ENCODE data around the gene DPY19L3.
"Not testable (repeated sequence)": the region's sequence is repeated elsewhere in the genome, so short reads cannot be mapped to it uniquely, and the experiment has no call there.

The DPY19L3 gene, protein sequence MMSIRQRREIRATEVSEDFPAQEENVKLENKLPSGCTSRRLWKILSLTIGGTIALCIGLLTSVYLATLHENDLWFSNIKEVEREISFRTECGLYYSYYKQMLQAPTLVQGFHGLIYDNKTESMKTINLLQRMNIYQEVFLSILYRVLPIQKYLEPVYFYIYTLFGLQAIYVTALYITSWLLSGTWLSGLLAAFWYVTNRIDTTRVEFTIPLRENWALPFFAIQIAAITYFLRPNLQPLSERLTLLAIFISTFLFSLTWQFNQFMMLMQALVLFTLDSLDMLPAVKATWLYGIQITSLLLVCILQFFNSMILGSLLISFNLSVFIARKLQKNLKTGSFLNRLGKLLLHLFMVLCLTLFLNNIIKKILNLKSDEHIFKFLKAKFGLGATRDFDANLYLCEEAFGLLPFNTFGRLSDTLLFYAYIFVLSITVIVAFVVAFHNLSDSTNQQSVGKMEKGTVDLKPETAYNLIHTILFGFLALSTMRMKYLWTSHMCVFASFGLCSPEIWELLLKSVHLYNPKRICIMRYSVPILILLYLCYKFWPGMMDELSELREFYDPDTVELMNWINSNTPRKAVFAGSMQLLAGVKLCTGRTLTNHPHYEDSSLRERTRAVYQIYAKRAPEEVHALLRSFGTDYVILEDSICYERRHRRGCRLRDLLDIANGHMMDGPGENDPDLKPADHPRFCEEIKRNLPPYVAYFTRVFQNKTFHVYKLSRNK

DNA sequence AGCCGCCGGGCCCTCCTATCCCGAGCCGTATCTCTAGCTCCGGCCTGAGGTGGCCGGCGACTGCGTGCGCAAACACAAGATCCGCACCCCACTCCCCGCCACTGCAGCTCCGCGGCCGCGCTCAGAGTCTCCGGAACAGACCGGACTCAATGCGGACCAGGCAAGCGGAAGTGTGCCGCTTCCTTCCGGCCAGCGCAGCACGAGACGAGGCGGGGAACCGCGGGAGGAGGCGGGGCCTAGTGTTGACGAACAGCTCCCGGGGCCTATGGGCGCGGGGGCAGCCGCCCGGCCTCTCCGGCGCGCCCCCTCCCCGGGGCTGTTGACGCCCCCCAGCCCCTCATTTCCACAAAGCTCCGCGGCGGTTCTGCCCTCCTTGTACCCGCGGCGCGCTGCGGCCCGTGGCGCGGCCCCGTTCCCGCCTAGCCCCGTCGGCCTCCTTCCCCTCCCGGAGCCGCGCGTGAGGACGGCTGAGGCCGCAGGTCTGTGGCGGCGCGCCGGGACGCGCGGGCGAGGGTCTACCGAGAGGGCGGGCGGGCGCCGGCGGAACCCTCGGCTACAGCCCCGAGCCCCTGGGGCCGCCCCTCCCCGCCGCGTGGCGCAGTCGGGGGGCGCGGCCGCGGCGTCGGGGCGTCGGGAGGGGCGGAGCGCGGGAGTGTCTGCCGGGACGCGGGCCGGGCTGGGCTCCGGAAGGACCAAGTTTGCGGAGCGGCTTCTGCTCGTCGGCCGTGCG lies at the start of gene DPY19L3:
TSS of gene DPY19L3 (plus strand) at position 340 of the 730 bp plus-strand sequence. CDS start 2,484 bp downstream, outside the sequence.
- DNase-seq (ENCODE audit: low spot score) = peak; percentile 92

DNA sequence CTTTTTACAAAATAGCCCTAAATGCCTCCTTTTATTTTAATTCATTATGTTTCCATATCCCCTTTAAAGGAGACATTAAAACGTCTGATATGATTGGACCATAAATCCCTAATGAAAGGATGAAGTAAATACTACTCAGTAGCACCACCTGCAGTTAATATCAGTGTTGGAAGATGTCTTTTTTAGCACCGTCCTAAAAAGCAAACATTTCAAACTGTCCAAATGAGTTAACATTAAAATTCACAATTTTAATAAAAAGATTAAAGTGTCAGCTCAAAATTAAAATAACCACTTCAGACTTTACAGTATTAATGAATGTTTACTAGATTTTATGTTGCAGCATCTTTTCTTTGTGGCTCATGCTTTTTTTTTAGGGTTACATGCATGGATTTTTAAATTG lies 47.9 kb upstream of the DPY19L3 start:
- DNase-seq (ENCODE audit: low spot score) = no peak

DNA sequence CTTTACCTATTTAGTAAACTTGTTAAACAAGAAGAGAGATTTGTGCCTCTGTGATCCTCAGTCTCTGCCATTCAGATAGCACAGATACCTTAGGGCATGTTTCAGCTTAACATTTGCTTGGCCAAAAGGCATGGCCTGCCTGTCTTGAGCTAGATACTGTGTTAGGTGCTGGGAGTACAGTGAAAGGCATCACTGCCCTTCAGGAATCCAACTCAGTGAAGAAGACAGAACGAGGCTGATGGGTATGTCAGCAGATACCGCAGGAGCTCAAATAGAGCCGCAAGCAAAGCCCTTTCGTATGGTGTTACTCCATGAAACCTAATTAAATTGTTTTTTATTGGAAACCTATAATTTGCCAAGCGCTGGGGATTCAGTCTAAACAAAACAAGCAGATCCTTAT lies 47.2 kb upstream of the DPY19L3 start:
- no peak for DNase-seq (ENCODE audit: low spot score)

DNA sequence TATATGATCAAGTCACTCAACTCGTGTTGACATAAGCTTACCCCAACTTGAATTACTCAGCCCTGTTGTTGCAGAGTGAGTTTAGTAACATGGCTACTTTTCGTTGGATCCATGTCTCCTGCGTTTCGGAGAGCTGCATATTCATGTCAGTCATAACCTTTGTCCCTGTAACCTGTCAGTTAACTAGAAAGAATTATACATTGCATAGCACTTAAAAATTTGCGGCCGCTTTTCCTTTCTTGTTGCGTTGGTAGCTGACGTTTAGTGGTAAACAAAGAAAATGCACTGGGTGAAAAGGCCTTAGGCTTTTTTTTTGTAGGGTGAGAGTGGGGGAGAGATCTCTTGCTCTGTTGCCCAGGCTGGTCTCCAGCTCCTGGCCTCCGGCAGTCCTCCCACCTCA lies 46.0 kb upstream of the DPY19L3 start:
- DNase-seq (ENCODE audit: low spot score) = no peak

DNA sequence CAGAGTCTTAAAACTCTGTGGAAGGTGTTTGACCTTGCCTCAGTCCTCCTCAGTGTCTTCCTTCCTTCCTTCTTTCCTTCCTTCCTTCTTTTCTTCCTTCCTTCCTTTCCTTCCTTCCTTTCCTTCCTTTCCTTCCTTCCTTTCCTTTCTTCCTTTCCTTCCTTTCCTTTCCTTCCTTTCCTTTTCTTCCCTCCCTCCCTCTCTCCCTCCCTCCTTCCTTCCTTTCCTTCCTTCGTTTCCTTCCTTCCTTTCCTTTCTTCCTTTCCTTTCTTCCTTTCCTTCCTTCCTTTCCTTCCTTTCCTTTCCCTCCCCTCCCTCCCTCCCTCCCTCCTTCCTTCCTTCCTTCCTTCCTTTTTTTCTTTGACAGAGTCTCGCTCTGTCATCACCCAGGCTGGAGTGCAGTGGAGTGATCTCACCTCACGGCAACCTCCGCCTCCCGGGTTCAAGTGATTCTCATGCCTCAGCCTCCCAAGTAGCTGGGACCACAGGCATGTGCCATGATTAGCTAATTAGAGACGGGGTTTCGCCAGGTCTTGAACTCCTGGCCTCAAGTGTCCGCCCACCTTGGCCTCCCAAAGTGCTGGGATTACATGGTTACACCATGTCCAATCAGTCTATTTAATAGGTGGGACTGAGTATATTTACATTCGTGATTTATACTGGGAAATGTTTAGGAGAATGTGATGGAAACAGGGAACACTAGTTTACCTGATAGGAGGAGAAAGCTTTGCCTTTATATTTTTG lies 43.8 kb upstream of the DPY19L3 start:
- DNase-seq (ENCODE audit: low spot score) = no peak

DNA sequence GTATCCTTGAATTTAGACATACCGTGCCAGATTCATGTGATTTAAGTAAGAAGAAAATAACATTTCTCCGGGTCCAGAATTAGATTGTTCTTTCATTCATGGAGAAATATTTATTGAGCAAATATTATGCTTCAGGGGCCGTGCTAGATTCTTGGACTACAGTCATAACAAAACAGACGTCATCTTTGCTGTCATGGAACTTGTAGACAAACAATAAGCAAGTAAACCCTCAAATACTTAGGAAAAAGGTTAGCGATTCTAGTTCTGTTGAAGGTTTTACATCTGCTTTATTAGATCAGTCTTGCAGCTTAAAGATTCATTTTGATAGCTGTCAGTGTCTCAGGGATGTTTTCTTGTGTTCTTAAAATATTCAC lies 43.3 kb upstream of the DPY19L3 start:
- no peak for DNase-seq (ENCODE audit: low spot score)

DNA sequence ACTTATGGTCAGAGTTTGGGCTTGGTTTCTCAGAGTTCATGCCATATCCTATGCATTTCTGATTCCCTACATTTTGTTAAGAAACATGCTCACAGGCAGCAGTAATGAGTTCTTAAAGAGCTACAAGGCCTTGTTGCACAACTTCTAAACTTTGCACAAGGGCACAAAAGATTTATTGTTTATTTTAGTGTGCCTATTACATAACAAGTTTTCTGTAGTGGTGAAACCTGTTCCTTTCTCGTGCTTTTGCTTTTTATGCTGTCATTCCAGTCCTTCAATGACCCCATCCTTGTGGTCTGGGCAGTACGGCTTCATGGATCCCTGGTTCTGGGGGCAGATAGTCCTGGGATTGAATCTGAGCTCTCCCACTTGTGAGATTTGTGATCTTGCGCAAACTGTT lies 42.4 kb upstream of the DPY19L3 start:
- no peak for DNase-seq (ENCODE audit: low spot score)

DNA sequence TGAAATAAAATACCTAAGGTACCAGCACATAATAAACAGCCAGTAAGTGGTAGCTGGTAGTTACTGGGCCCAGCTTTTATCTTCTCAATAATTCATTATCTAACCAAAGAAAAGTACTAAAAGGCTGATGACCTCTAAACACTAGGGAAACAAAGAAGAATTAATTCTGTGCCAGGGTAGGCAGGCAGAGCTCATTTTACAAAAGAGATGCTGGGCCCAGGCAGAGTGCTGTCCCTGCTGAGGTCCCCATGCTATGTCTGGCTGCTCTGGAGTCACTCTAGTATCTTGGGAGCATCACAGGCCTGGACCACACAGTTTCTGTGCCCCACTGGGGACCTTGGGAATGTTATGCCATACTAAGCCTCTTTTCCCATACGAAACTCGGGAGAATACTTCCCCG lies 41.9 kb upstream of the DPY19L3 start:
- no peak for DNase-seq (ENCODE audit: low spot score)

DNA sequence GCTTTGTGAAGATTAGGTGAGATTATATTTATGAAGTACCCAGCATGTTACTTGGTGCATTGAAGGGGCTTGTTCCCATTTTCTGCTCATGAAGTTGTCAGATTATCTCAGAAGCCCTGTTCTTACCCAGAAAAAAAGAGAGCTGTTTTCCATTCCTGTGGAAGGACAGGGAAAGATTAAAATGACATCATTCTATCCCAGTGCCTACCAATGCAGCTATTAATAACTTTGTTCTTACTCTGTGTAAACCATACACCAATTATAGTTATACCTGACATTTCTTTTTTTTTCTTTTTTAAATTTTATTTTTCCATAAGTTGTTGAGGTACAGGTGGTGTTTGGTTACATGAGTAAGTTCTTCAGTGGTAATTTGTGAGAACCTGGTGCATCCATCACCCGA lies 41.5 kb upstream of the DPY19L3 start:
- no peak for DNase-seq (ENCODE audit: low spot score)

DNA sequence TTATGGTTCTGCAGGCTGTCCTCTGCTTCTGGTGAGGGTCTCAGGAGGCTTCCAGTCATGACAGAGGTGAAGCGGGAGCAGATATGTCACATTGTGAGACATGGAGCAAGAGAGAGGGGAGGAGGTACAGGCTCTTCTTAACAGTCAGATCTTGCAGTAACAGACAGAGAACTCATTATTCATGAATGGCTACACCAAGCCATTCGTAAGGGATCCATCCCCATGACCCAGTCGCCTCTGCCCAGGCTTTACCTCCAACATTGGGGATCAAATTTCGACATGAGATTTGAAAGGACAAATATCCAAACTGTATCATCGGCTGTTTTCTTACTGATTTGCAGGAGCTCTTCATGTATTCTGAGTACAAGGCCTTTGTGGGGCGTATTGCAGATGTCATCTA lies 38.5 kb upstream of the DPY19L3 start:
- no peak for DNase-seq (ENCODE audit: low spot score)

DNA sequence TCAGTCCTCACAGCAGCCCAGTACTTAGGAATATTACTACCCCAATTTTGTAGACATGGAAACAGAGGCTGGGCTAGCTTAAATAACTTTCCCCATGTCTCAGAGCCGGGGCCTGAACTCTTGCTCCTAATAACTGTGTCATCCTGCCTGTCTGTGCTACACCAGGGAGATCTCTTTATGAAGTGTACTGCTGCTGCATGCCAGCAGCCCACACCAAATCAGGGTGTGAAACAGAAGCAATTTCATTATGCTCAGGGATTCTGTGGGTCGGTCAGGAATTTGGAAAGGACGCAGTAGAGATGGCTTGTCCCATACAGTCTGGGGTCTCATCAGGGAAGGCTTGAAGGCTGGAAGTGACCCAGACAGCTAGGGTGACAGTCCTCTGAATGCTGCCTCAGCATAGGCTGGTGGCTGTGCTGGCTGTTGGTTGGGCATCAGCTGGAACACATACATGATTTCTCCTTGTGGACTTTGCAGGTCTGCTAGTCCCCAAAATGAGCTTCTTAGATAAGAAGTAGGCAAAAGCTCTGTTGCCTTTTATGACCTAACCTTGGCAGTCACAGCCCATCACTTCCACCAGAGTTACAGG lies 37.5 kb upstream of the DPY19L3 start:
- no peak for DNase-seq (ENCODE audit: low spot score)

DNA sequence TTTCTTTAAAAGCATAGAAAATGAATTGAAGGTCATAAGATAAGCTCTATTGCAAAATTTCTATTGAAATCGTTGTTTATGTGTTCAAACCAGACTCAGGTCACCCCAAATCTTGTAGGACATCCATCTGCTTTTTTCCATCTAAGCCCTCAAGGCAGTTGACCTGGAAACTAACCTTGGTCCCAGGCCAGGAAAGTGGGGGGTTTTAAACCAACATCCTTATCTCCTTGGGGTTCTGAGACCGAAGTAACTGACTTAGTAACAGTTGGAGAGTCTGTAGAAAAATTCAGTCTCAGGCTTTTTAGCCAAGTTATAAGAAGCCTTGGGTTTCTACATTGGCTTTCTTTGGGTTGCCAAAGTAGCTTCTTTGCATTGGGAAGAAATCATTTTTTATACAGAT lies 36.8 kb upstream of the DPY19L3 start:
- DNase-seq (ENCODE audit: low spot score) = no peak

DNA sequence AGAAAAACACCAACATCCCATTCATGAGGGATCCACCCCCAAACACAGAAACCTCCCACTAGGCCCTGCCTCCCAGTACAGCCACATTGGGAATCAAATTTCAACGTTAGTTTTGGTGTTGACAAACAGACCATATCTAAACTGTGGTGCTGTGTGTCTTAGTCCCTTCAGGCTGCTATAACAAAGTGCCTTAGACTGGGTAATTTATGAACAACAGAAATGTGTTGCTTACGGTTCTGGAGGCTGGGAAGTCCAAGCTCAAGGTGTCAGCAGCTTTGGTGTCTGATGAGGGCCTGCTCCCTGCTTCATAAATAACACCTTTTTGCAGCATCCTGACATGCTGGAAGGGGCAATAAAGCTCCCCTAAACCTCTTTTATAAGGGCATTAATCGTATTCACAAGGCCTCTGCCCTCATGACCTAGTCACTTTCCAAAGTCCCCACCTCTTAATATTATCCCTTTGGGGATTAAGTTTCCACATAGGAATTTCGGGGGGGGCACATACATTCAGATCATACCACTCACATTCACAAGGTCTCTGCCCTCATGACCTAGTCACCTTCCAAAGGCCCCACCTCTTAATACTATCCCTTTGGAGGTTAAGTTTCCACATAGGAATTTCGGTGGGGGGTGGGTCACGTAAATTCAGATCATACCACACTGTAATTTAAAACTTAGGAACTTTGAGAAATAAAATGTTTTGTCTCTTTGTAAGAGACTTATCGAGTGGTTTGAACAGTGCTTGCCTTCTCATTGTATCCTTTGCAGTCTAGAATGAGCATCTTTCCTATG lies 32.6 kb upstream of the DPY19L3 start:
- DNase-seq (ENCODE audit: low spot score) = peak; percentile 22

DNA sequence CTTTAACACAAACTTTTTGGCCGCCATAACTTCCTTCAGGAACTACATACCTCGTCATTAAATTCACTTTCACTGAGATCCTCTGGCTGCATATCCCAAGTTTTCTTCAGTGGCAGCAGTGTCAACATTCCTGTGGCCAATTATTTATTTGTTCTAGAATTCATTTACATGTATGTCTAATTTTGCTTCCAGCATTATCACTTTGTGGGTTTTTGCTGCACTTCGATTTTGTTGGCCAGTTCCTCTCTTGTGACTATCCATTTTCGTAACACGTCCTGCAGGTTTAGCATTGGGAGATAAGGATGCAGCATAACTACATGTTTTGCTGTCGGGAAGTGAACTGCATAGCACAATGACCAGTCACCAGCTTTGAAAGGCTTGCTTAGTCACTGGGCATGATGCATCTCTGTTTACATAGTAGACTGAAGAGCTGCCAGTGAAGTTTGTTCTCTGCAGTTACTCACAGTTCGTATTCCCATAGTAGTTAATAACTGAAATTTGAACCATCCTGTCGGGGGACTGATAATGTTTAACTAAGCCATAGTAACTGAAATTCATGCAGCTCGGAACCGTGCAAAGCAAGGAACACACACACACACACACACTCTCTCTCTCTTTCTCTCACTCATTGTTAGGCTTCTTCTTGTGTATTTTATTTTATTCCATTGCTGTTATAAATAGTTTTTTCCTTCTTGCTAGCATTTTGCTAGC lies 31.8 kb upstream of the DPY19L3 start:
- DNase-seq (ENCODE audit: low spot score) = peak; percentile 99

DNA sequence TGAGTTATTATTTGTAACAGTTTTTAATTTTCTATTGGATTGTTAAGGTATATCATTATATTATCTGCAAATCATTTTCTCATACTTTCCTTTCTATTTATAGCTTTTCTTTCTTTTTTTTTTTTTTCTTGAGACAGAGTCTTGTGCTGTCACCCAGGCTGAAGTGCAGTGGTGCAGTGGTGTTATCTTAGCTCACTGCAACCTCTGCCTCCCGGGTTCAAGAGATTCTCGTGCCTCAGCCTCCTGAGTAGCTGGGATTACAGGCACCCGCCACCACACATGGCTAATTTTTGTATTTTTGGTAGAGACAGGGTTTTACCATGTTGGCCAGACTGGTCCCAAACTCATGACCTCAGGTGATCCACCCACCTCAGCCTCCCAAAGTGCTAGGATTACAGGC lies 31.2 kb upstream of the DPY19L3 start:
- DNase-seq (ENCODE audit: low spot score) = not testable (repeated sequence)

DNA sequence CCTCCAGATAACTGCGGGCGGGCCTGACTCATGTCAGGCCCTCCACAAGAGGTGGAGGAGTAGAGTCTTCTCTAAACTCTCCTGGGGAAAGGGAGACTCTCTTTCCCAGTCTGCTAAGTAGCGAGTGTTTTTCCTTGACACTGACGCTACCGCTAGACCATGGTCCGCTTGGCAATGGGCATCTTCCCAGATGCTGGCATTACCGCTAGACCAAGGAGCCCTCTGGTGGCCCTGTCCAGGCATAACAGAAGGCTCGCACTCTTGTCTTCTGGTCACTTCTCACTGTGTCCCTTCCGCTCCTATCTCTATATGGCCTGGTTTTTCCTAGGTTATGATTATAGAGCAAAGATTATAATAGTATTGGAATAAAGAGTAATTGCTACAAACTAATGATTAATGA lies 28.5 kb upstream of the DPY19L3 start:
- not testable (repeated sequence) for DNase-seq (ENCODE audit: low spot score)

DNA sequence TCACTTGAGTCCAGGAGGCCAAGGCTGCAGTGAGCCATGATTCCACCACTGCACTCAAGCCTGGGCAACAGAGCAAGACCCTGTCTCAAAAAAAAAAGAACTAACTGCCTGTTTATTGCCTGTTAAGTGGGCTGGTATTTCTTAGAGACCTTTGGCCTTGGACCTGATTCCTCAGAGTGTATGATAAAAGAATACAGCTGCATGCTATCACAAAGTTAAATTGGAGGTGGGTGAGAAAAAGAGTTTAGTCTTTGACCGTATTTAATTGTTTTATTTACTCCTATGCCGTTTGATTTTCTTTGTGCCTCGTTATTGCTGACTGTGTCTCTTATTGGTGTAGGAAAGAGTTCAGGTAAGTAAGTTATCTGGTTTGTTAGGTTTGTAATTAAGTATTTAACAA lies 25.3 kb upstream of the DPY19L3 start:
- no peak for DNase-seq (ENCODE audit: low spot score)

DNA sequence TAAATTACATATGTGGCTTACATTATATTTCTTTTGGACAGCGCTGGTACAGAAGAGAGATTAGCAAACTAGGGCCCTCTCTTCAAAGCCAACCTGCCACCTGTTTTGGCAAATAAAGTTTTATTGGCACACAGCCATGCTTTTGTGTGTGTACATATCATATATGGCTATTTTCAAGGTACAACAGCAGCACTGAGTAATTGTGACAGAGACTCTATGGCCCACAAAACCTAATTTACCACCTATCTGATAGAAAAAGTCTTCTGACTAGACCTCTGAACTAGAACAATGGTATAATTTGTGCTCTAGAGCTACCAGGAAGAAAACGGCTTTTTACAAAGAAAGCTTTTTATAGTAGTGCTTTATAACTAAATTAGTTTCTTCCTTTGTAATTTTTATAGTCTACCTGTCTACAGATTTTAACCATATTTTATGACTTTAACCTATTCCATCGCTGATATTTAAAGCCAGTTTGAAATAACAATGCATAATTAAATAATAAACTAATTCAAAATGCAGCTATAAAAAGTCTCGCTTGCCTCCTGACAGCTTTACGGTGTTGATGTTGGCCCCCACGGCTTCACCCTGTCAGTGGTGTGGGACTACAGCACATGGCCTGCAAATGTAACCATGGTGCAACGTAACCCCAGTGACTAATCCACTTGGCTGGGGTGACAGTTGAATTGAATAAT lies 17.7 kb upstream of the DPY19L3 start:
- DNase-seq (ENCODE audit: low spot score) = no peak

DNA sequence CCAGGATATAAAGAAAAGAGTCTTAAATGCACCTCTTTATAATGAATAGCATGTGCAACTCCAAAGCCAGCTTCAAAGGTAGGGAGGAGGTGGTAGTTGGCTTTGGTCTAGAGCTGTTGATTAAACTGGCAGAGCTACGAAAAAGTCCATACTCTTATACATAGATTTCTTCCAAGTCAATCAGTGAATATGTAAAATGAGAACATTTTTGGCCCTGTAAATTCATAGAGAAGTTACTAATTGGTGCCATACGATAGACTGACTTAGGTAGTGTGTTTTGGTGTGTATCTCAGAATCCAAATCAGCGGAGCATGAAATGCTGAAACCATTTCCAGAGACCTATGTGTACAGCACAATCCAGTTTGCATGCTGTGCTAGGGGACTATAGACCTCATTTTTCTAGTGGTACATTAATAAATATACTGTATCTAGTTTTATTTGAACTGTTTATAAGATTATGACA lies 17.1 kb upstream of the DPY19L3 start:
- DNase-seq (ENCODE audit: low spot score) = no peak

DNA sequence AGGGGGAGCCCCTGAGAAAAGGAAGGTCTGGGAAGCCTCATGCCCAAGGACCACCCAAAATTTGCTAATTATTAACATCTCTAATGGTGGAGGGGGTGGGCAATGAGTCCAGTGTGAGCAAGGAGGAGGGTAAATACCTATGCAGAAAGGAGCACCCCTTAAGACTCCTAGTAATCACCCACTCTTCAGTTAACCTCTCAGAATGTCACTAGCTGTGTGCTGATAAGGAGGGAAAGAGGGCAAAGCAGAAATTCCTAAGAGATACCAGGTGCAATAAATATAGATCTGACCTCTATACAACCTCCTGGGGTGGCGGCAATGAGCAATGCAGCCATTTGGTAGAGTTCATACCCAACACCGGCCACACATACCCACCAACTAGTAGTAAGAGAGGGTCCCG lies 12.7 kb upstream of the DPY19L3 start:
- no peak for DNase-seq (ENCODE audit: low spot score)
